Coronary artery (tissue), 2 donors: ENCODE results near the gene PIAS1.

ENCODE experiments used
- DNase-seq: peaks from one replicate; pipeline ENCODE4 v3.0.0-alpha.2; 2017; ENCODE audit warnings: low spot score
- H3K27ac ChIP-seq, 2 donors: fragments of 200-600 bp; sonication (generic); one replicate each; pipeline ENCODE4 v1.5.1; 2016 to 2019
- H3K4me3 ChIP-seq: fragments of 200-600 bp; sonication (generic); 2 replicates; pipeline ENCODE4 v1.5.1; 2016; ENCODE audit warnings: mild to moderate bottlenecking, moderate library complexity
- CTCF ChIP-seq: fragments of 200-600 bp; sonication (generic); IDR thresholded peaks from one replicate; pipeline ENCODE4 v1.5.1; 2019; ENCODE audit warnings: antibody characterized with exemption

PIAS1 gene

GRCh38 chr15:68204361-68204760 lies 150.2 kb downstream of the PIAS1 start:
- DNase-seq: peak; percentile 72
- Histone ChIP-seq H3K4me3 (peak overlapping the region; percentile 52), H3K27ac (no peak overlapping the region)
- no peak for TF ChIP-seq CTCF

GRCh38 chr15:68204776-68205557 lies 150.9 kb downstream of the PIAS1 start, which contains the start of gene CALML4:
Gene CALML4 (minus strand): TSS chr15:68205332. CDS start chr15:68205247, 85 bp downstream.
- peak; percentile 75 for DNase-seq
- H3K4me3 ChIP-seq: peak within 1 kb of the TSS; percentile 52
- no peak for TF ChIP-seq CTCF
- peak within 1 kb of the TSS in 1 of 2 donors; percentile 79 for H3K27ac ChIP-seq

- DNase-seq: peak; percentile 70
- H3K4me3 ChIP-seq: peak overlapping the region; percentile 52
- no peak for TF ChIP-seq CTCF
- H3K27ac ChIP-seq: peak overlapping the region in 1 of 2 donors; percentile 79
Measured at GRCh38 chr15:68205558-68205944, 151.4 kb downstream of the PIAS1 start.

- H3K27ac ChIP-seq: peak overlapping the region in 1 of 2 donors; percentile 79
- DNase-seq: peak; percentile 75
- peak overlapping the region; percentile 52 for H3K4me3 ChIP-seq
- TF ChIP-seq CTCF: no peak
Measured at GRCh38 chr15:68205954-68206539, 151.9 kb downstream of the PIAS1 start.

GRCh38 chr15:68206711-68207151 lies 152.6 kb downstream of the PIAS1 start:
- no peak overlapping the region for H3K27ac ChIP-seq
- no peak for DNase-seq
- TF ChIP-seq CTCF: no peak
- H3K4me3 ChIP-seq: no peak overlapping the region

- peak; percentile 65 for DNase-seq
- no peak for TF ChIP-seq CTCF
- Histone ChIP-seq H3K4me3 (no peak overlapping the region), H3K27ac (no peak overlapping the region)
Measured at GRCh38 chr15:68207176-68207935, 153.2 kb downstream of the PIAS1 start.
